M059J (cell line): ENCODE measurements around the gene POU2F2. TPM values are rescaled to one million over a fixed set of nuclear protein-coding genes. Genes with fewer than 3 reads are reported as not detected.

Experiments
- DNase-seq: peaks from one replicate; pipeline ENCODE4 v3.0.0-alpha.2; 2012; ENCODE audit warnings: low read depth
- total RNA-seq: library from RNA; depleted of rRNA; stranded (reverse); fragments of >200 nt; shearing (Covaris generic); gene quantifications from 2 replicates; pipeline ENCODE4 v1.2.3, GENCODE V29; 2014; rRNA removed

Gene POU2F2
- 0.17 and 0.30 TPM in 2 replicates for total RNA-seq

GRCh38 chr19:42132030-42132628, at the start of gene POU2F2:
Gene POU2F2, minus strand, starts transcription at chr19:42132446. Its CDS starts 35 bp downstream, at chr19:42132411.
- DNase-seq: no peak

GRCh38 chr19:42178791-42179674, 46.8 kb upstream of the POU2F2 start:
- DNase-seq: no peak

DNA sequence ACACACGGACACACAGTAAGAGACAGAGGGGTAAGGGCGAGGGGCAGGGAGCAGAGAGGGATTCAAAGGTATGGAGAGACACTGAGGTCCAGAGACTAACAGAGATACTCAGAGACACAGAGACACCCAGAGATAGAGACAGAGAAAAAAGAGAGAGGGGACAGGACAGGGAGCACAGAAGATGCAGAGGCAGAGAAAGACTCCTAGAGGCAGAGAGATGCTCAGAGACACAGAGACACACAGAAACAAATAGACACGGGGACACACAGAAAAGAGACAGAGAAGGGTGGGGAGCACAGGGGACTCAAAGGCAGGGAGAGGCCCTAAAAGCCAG, 45.4 kb upstream of the POU2F2 start:
- DNase-seq: no peak

DNA sequence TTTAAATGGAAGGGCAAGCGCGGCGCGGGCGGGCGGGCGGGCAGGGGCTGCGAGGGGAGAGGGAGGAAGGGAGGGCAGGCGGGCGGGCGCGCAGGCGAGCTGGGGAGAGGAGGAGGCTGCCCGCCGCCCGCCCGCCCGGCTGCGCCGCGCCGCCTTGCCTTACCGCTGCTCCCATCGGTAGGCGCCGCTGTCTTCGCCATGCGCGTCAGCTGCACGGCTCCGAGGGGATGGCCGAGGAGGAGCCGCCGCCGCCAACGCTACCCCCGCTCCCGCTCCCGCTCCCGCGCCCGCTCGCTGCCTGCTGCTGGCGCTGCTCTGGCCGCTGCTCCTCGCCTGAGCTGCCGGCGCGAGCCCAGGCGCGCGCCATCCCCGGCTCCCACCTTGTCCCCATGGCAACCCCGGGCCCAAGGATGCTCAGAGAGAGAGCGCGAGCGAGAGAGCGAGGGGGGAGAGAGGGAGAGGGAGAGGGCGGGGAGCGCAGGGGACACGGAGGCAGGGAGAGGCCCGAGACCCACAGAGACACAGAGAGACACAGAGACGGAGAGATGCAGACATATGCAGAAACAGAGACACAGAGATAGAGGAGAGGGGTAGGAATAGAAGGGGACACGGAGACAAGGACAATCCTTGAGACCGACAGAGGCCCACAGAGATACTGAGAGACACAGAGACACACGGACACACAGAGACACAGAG, 44.9 kb upstream of the POU2F2 start:
- DNase-seq: peak; percentile 76

- DNase-seq: no peak
Measured at GRCh38 chr19:42176649-42176989, 44.4 kb upstream of the POU2F2 start.

DNA sequence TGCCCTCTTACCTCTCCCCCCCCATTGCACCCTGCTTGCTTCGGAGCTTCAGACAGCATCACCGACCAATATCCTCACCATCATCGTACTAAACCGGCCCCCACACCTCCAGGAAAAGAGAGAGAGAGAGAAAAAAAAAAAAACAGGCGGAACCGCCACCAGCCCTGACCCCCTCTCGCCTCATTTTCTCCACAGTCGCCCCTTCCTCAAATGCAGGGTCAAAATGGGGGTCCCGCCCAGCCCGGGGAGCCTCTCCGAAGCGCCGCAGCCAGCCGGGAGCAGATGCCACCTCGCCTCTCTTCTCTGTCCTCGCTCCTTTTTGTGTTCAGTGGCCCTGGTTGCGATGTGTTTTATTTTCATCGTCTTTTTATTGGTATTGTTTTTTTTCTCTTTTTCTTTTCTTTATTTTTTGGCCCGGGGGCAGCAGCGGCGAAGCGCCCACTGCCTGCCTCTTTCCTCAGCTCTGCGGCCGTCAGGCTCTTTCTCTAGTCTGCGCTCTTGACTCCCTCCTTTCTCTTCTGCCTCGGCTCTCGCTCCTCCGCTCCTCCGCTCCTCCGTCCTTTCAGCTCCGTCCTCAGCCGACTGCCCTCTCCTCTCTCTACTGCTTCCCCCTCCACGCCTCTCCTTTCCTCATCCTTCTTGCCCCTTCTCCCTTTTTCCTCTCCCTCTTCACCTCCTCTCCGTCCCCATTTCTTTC, 43.9 kb upstream of the POU2F2 start:
- DNase-seq: peak; percentile 29

DNA sequence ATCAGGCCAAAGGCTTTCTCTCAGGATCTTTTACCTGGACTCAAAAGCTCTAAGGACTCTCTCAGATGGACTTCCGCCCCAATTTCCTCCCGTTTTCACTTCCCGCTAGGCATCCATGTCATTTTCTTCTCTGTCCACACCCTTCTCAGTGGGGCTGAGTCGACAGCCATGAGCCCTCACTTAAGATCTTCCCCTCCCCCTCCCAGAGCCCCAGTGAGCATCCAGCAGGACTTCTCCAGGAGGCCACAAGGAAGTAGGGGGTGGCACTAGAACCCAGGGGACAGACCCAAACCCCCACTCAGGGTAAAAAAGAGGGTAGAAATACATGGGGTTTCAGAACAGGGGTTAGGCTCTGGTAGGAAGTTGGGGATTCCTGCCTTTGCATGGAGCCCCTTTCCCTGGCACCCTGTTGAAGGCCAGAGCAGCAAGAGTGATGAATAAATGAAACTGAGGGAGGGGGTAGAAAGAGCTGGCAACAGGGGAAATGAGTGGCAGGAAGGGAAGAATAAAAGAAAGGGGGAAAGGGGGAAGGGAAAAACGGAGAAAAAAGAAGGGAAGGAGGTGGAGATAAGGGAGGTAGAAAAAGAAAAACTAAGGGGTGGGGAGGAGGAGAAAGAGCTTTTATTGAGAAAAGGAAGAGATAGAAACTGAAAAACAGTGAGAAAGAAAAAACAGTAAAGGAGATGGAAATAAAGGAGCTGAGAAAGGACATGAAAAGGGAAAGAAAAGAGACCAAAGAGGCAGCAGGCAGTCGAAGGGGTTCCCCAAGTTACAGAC, 42.9 kb upstream of the POU2F2 start:
- DNase-seq: no peak

GRCh38 chr19:42174188-42174587, 41.9 kb upstream of the POU2F2 start:
- no peak for DNase-seq

DNA sequence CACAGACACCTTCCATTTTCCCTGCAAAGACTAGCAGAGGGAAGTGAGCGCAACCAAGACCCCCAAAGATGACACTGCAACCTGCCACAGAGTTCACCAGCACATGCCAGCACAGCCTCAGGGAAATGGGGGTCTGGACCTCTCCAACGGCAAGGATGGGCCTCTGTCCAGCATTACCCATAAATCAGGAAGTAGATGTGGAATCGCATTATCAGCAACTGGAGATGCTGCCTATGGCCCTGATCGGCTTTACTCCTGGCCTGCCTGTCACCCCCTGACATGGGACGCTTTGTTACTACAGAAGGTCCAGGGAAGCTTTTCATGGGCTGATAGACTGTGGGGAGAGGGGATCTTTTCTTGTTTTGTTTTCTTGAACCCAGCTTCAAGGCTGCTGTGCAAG, 41.4 kb upstream of the POU2F2 start:
- DNase-seq: no peak

- DNase-seq: no peak
Measured at GRCh38 chr19:42172261-42172660, 40.0 kb upstream of the POU2F2 start.

DNA sequence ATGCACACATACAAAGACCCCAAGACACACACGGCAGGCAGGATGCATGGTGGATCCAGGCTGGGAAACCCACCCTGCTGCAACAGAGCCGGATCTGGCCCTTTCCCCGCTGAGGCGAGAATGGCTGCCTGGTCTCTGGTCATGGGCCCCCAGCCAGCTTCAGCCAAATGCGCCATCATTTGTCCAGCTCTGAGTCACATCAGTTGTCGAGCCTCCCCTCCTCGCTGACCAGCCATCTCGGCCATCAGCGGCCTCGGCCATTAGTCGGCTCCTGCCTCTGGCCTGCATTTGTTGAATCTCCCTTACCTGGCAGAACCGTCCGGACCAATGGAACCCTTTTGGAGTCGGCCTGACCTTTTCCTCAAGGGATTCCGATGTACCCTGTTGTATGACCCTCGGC, 38.5 kb upstream of the POU2F2 start:
- DNase-seq: peak; percentile 19

DNA sequence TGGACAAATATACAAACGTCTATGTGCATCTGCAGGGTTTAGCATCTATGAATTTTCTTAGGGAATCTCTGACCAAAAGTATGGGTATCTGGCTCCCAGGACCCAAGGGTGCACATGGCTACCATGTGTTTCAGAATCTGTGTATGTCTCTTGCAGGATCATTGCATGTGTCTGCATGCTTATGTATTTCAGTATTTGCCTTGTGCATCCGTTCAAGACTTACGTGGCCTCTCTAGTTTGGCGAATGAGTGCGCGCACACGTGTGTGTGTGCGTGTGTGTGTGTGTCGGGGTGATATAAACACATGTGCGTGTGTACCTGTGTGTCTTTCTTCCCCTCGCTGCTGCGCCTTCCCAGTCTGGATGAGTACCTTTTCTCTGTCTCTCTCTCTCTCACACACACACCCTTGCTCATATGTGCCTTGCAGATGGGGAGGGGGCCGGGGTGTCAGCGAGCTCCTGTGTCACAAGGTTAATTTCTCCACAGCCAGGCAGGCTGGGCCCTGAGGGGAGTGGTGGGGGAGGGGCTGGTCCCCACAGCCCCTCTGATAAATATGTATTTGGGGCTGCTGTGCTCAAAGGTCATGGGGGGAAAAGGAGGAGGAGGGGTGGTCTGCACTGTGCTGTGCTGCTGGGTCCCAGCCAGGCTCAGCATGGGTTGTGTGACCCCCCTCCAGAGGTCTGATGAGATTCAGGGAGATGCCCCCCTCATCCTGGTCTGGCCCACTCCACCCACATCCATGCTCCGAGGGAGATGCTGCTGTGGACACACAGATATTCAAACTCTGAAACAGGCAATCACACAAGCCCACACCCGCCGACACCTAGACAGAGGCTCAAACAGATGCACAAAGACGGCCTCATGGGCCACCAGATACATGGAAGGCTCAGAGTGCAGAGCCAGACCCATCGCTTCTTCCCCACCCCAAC, 37.5 kb upstream of the POU2F2 start:
- no peak for DNase-seq

- DNase-seq: no peak
Measured at GRCh38 chr19:42168206-42168605, 36.0 kb upstream of the POU2F2 start.

GRCh38 chr19:42166316-42166715, 34.1 kb upstream of the POU2F2 start:
- DNase-seq: no peak

DNA sequence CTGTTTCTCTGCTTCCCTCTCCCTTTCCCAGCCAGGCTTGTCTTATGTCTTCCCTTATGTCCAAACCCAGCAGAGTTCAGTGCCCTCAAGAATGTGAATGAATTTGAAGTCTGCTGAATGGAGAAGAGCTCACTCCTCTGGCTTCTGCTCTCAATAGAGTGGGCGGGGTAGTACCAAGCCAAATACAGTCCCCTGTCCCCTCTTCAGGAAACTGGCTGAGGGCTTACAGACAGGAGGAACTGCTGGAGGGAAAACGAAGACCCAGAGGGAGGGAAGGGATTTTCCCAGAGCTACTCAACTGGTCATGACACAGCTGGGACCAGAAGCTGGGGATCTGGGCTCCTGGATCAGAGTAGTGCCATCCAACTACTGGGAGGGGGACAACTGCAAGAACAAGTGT, 32.9 kb upstream of the POU2F2 start:
- no peak for DNase-seq

- no peak for DNase-seq
Measured at GRCh38 chr19:42161616-42162263, 29.5 kb upstream of the POU2F2 start.

DNA sequence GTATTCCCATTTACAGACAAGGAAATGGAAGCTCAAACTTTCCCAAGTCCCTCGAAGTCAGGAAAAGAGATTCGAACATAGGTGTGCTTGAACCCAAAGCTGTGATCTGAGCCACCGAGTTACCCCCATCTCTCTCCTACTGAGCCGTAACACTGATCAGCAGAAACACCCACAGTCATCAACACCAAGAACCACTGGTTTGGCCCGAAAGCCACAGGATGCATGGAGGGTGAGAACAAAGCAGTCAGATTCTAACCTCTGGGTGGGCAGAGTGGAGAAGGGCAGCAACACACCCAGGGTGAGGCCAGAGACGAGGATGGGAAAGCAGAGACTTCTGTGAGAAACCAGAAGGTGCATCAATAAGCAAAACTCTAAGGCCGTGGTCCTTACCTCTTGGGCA, 27.7 kb upstream of the POU2F2 start:
- no peak for DNase-seq

DNA sequence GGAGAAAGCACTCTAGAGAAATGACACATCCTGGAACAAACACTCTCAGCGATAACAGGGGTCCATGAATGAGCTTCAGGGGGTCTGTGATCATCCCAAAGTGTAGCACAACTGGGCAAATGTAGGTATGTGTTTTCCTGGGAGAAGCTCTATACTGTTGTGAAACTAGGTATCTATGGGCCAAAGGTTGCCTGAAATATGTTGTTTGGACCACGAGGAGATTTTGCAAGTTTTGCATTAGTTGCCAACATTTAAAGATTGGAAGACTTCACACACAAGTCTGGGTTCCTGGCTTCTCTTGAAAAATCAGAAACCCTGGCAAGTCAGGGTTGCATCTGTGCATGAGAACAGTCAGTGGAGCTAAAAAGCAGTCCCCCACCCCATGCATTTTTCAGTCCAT, 26.7 kb upstream of the POU2F2 start:
- DNase-seq: no peak

DNA sequence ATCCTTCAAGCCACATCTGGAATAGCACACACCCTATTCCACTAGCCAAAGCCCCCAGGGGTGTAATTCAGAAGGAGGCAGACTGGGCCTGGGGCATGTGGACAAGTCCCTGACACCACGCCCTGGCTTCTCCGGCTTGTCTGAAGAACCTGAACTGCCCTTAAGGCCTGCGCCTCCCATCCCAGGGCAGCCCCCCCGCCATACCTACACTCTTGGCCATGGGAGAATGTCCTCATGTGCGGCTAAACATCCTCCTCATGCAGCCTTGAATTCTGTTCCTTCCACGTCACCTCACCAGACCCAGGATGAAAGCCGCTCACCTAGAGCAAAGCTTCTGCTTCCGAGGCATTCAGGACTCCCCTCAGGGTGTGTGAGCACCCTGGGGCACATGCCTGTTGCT, 24.3 kb upstream of the POU2F2 start:
- DNase-seq: no peak

DNA sequence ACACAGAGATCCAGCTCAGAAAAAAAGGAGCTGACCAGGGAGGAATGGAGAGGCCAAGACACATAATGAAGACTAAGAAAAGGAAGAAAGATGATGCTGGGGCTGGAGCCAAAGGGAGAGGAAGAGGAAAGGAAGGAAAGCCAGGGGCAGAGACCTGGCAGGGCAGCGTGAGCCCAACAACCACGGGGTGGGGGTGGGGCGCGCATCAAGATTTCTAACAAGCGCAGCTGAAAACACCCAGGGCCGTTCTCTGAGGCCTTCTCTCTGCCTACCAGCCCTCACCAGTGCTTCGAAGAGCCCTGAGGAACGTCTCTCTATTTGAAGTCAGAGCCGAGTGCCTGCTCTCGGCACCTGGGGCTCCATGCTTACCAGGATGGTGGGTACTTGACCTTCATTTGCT, 23.6 kb upstream of the POU2F2 start:
- DNase-seq: no peak
